COLO668 (cell line): Measurements from ENCODE around the gene POC1A.
A peak's percentile ranks its signal among the peaks of the same experiment; 100 is the strongest.
"Not testable (repeated sequence)": the region's sequence is repeated elsewhere in the genome, so short reads cannot be mapped to it uniquely, and the experiment has no call there.

Experiments
- DNase-seq: peaks from one replicate; lab custom pipeline; 2025; ENCODE audit not compliant: unreplicated experiment; lab: John Stamatoyannopoulos, UW

POC1A gene

DNA sequence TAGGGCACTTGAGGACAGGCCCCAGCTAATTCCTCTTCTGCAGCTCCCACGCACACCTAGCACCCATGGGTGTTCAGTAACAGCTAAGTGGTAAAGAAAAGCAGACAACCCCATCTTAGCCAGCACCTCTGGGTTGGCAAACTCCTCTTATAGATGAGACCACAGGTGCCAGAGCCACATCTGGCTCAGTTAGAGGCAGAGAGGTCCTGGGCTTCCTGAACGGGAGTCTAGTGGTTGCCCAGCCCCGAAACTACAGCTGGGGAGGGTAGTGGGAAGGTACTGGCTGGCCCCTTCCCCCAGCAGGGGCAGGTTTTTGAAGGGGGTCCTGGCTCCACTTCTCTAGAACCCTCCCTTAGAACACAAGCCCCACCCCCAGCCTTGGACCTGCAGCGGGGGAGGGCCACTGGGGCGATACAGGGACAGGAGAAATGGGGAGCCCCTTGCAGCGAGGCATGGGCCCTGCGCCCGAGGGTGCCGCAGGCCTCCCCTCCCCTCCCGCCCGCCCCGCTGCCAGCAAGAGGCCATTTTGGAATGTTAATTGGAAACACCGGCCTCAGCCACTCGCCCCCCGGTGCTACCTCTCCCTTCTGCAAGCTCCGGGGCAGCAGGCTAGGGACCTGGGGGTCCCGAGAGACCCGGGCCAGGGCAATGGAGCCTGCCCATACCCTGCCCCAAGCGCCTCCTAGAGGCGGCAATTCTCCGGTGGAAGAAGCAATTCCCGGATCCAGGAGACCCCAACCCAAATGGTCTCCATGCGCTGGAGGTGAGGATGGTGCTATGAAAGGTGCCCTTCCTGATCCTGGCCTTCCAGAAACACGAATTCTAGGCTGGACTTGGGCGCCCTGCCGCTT is 99.3 kb downstream of the POC1A start:
- no peak for DNase-seq

DNA sequence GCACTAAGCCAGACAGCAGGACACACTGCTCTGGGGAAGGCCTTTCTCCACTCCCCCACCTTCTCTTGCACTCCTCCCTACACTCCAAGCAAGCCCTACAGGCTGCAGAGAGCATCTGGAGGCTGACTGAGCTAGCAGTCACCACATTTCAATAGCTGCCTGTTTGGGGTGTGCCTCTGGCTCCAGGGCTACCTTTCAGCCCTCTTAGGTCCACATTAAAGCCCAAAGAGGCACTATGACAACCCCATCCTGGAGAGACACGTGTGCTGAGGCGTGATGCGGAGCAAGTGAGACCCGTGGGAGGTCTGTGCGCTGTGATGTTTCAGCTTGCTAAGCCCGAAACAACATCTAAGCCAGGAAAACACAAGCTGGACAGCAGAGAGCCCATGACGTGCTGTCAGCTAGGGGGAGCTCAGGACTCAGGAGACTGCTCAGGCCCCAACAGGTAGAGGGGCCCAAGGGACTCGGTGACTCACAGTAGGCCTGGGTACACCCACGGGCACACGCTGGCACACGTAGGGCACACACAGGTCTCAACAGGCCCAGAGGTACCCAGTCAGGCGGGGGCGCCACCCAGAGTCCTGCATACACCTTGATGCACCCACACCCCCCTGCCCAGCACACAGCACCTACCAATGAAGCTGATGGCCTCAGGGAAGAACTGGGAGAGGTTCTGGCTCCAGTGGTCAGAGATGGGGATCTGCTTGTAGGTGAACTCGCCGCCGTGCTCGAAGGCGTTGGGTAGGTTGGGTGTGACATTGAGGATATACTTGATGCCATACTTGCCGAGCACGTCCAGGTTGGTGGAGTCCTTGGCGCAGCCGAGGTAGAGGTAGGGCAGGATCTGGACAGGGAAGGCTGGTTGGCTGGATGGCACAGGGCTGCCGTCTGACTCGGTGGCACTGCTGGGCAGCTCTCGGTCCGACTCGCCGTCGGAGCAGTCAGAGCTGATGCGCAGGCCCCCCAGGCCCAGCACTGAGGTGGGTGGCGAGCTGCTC is 100.6 kb downstream of the POC1A start:
- DNase-seq = no peak

DNA sequence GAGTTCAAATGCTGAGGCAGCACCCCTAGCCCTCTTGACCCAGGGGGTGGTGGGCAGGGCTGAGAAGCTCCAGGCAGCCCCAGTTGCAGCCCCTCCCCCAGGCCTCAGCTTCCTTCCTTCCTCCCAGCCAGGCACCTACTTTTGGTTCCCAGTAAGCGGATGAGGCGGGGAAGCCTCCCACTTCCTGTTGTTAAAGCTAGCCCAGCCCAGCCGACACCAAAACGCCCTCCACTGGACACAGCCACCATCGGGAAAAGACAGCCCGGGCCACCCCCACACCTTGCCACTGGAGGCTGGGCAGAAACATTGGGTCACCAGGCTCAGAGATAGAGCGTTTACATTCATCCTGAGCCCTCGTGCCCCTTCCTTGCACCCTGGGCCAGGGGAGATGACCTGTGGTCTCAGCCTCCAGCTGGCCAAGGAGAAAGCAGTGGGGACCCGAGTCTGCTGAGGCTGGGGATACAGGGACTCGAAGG is 101.4 kb downstream of the POC1A start:
- peak; percentile 5 for DNase-seq

DNA sequence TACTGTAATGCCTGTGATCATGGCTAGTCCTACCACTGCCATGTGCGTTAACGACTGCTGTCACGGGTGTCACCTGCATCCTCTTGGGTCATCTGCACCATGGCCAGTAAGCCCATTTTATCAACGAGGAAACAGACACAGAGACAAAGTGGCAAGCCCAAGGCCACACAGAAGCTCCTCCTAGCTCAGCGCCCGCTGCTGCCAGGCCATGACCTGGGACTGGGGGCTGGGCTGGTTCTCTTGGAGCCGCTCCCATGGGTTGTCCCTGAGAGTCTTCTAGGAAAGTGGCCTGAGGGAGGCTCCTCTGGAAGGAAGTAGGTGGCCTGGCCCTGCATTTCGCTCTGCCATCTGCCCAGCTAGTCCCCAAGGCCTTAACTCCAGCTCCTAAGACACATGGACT is 102.8 kb downstream of the POC1A start:
- DNase-seq = no peak

DNA sequence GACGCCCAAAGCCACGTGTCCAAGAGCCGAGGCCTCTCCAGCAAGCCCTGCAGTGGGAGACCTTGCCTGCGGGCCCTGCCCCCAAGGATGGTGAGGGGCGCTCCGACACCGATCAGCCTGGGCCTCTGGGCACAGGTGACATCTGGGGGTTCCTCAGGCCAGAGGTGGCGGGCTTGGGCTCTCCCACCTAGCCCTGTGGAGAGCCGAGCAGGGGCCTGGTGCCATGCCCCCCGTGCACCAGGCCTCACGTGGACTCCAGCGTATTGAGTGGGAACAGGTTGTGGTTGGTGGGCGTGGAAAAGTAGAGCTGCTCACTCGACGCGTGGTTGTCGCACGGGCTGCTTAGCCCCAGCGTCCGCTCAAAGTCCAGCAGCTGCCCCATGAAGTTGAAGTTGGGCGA is 103.7 kb downstream of the POC1A start:
- DNase-seq = no peak

DNA sequence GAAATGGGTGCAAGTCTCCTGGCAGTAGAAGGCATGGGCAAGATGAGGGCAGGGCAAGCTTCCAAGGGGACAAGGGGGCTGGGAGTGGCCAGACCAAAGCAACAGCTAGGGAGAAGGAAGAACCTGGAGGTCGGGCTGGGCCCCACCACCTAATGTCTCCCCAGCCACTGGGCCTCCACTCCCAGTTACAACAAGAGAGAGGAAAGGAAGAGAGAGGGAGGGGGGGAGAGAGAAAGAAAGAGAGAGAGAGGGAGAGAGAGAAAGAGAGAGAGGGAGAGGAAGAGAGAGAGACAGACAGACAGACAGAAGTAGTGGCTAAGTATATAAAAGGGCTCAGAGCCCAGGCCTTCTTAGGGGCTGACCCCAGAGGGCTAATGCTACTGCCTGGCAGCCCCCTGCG is 104.7 kb downstream of the POC1A start:
- DNase-seq = no peak

DNA sequence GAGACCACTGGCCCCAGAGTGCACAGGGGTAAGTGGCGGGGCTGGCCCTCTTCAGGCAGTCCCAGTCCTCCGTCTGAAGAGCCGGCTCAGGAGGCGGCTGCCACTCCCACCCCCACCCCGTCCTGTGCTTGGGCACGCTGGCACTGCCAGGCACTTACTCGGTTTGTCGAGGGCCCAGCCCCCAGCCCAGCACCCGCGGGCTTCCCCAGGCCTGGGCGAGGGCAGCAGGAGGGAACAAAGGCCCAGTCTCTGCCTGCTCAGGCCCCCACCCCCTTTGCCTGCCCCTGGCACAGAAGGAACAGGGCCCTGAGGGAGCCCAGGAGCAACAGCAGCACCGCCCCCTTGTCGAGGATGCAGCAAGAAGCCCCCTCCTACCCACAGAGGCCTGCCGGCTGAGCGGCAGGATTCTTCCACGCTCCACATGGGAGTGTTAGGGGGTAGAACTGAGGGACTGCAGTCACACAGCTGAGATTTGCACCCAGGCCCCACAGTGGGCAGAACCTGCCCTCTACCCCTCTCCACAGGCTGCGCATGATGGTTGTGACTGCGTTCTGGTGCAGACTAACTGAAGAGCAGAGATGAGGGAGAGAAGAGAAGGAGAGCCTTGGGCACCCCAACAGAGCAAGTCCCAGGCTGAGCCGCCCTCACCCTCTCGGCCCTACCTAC is 106.8 kb downstream of the POC1A start:
- DNase-seq = no peak

DNA sequence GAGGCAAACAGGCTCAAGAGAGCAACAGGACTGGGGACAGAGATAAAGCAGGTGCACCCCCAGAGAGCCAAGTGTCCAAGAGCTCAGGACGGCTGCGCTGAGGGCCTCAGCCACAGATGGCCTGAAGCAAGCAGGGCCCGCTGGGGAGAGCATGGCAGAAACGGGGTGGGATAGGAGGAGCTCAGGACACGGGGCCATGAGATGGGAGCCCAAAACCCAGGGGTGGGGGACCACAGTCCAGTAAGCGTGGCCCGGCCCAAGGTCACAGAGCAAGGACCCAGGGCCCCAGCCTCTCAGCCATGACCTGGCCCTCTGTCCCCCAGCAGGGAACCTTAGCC is 107.4 kb downstream of the POC1A start:
- no peak for DNase-seq

DNA sequence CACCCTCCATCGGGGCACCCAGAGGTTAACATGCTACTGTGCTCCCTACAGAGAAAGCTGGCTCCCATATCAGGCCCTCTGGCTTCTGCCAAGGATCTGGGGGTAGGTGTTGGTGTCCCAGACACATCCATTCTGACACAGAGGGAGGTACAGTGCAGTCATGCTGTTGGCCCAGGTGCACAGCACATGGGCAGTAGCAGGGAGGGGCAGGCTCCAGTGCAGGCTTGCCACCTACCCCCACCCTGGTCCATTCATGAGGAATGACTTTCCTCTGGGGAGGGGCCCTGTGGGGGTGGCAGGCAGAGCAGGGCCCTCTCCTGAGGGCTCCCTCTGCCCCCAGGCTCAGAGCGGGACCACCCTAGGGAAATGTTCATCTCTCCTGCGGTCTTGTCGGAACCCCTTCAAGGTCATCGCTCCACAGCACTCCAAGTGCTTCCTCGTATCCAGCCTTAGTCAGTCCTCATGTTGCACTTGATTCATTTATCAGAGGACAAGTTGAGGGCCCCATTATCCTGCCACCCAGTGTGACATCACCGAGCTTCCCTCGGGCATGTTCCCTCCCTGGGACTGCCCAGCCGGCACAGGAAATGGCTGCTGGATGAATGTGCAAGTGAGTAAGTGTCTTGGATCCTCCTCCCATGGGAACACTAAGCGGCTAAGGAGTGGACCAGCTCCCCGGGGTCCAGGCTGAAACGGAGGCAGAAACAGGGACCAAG is 107.9 kb downstream of the POC1A start:
- no peak for DNase-seq

DNA sequence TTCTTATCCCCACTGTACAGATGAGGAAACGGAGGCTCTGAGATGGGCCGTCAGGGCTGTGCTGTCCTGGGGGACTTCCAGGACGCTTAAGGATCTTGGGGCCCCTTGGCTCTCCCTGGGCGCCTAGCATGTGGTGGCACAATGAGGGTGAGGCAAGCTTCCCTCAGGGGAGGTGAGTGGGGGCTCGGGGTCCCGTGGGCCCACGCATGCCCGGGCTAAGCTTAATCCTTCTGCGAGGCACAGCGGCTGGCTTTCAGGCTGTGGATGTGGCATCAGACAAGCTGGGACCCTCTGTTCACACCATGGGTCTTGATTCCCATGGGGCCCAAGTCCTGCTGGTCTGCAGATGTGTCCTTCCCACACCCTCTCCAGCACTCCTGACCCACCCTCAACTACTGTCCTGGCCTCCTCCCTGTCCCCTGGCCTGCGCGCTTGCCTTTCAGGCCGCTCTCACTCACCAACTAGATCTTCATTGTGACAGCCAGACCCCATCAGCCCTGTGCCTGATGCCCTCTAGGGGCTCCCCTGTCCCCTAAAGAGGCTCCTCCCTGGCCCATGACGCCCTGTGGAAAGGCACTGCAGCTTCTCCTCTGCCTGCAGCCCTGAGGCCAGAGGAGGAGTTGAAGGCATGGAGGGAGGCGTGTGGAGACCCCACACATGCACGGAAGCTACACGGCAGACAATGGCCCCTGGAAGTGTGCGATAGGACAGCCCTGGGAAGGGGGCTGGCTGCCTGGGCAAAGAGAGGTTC is 109.2 kb downstream of the POC1A start:
- no peak for DNase-seq

DNA sequence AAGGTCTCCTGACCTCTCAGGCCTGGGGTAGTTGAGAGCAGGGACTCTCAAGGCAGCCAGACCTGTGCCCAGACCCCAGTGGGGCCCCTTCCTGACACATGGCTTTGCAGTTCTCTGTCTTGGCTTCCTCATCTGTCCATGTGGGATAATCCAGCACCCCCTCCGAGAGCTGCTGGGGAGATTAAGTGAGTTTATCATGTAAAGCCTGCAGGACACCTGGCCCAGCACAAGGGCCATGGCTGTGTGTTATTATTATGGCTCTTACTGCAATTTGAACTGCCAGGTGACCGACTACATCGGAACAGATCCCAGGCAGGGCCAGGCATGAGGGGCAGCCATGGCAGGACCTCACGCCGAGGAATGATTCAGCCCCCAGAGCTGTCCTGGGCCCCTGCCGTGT is 110.5 kb downstream of the POC1A start:
- DNase-seq = no peak

DNA sequence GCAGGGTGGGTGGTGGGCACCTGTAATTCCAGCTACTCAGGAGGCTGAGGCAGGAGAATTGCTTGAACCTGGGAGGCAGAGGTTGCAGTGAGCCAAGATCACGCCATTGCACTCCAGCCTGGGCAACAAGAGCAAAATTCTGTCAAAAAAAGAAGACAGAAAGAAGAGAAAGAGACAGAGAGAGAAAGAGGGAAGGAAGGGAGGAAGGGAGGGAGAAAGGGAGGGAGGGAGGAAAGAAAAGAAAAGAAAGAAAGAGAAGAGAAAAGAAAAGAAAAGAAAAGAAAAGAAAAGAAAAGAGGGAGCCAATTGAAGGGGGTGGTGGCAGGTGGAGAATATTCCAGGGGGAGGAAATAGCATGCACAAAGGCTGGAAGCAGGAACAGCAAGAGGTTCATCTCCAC is 111.2 kb downstream of the POC1A start:
- not testable (repeated sequence) for DNase-seq

DNA sequence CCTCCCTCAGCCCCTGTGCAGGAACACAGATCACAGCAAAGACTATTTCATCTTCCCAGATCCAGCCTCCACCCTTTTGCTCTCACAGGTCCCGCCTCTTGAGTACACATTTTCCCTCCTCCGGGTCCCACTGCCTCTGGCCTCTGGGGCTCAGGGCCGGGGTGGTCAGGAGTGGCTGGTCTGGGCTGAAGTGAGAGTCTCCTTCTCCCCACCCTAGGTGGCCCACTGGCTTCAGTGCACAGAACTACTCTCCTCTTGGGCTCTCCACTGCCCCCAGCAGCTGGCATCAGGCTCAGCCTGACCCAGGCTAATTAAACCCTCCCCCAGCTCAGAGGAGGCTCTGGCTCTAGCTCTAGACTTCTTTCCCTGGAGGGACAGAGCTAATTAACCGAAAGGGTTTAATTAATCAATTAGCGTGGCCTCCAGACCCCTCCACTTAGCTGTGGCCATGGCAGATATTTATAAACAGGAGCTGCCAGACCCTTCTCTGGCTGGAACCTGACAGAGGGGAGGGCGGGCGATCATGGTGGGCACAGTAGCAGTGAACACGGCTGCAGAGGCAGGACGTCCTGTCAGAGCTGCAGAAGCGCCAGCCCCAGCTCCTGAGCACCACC is 113.0 kb downstream of the POC1A start:
- DNase-seq = no peak

DNA sequence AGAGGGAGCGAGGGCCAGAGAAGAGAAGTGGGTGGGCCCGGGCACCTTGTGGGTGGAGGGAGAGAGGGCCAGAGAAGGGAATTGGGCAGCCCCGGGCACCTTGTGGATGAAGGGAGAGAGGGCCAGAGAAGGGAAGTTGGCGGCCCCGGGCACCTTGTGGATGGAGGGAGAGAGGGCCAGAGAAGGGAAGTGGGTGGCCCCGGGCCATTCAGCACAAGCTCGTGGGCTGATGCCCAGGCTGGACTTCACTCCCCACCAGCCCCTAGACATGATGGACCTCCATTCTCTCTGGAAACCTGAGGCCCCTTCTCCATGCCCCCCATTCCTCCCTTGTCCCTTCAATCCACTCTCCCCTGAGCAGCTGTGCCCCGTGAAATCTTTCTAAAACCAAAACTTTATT is 113.6 kb downstream of the POC1A start:
- DNase-seq = no peak

DNA sequence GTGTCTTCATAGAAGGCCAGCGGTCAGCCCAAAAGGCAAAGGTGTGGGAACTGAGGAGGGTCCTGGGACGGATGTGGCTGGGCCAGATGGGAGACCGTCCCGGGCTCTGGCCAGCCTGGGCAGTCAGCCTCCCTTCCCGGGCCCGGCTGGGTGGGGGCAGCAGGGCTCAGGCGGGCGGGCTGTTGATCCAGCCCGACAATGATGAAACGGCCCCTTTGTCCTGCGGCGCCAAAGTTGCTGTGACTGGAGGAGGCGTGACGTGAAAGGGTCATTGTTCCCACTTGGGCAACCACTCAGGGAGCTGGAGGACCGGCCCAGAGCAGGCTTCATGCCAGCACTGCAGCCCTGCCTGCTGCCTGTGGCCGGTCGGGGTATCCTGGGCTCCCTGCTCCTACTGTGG is 114.4 kb downstream of the POC1A start:
- DNase-seq = no peak

DNA sequence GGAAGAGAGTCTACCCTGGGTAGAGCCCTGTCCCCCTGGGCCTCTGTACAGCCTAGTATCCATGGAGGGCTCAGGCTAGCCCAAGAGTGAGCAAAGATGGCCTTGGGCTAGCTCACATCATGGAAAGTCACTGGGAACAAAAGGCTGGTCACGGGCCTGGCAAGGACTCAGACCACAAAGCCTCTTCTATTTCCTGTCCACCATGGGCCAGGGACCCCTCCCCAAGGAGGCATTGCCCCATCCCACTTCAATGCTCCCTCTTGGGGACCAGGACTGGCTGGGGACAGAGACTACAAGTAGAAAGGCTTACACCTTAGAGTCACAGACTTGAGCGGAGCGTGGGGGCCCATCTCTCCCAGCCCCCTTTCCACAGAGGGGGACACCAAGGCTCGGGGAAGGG is 114.8 kb downstream of the POC1A start:
- no peak for DNase-seq

DNA sequence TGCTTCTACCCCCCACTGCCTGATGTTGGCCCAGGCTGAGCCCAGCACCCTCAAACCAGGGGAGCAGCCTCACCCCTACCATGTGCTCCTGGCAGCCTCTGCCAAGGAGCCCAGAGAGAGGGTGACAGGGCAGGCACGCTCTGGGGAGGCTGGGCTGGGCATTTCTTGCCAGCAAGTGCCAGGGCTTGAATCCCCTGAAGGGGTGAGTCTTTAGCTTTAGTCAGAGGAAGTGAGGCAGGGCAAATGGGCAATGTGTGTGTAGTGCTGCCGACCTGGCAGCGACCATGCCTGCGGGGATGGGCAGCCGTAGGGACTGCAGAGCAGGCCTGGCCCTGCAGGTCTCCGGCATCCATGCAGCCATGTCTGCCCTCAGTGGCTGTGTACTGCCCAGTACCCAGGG is 116.0 kb downstream of the POC1A start:
- DNase-seq = no peak

DNA sequence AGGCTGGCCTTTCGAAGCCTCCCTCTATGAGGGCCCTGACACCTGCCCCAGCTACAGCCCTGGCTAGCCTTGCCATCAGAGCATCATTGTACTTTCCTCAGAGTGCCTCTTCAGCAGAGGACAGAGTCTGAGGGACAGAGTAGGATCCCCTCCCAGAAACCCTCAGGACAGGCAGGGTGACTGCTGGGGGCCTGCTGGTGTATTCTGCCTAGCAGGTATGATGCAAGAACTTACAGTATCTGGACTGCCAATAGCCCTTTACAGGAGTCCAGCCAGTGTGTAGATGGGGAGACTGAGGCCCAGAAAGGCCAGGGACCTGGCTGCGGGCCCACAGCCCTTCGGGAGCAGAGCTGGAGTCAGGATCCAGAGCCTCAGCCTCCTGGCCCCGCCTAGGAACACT is 116.9 kb downstream of the POC1A start:
- no peak for DNase-seq

DNA sequence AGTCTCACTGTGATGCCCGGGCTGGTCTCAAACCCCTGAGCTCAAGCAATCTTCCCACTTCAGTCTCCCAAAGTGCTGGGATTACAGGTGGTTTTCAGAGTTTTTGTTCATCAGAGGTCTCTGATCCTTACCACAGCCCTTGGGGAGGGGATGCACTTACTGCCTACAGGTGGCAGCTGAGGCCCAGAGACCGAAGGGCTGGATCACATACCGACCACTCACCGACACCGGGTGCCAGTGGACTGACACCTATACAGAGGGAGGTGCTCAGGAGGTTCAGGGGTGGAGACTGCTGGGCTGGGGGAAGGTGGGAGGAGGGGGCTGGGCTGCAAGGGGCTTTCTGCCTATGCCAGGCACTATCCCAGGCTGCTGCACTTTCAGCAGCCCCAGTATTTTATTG is 117.4 kb downstream of the POC1A start:
- no peak for DNase-seq

DNA sequence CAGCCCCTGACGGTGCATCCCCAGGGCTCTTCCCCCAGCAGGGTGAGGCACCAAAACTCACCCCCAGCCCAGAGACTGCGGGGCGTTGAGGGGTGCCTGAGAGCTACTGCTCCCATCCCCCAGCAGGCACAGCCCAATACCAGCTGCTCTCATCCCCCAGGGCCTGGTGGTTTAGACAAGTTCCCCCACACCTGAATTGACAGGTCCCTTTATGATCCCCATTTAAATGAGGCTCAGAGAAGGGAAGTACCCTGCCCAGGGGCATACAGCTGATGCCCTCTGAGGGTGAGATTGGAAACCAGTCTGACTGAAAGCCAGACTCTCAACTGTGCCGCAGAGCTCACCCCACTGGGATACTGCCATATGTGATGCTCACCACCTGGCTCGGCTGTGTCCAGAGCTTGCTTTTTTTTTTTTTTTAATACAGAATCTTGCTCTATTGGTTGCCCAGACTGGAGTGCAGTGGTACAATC is 118.0 kb downstream of the POC1A start:
- DNase-seq = no peak
